ENCODE data around the gene EXOC2.

GRCh38 chr6:484086-484745 lies 208.7 kb downstream of the EXOC2 start:
- no peak for TF ChIP-seq CTCF (IDR thresholded peaks at IDR 0.05)
- no peak for TF ChIP-seq POLR2AphosphoS5 (IDR thresholded peaks at IDR 0.05)
- TF ChIP-seq POLR2A (IDR thresholded peaks at IDR 0.05), result no peak

Measured in transverse colon (tissue), 4 donors.